ENCODE data around the gene SH3TC1. TPM values are rescaled to one million over a fixed set of nuclear protein-coding genes. Genes with fewer than 3 reads are reported as not detected.

SH3TC1 gene
- total and polyA plus RNA-seq, 5 experiments from 2014 or later: 3.7 to 17.4 (median 6.5) TPM

- POLR2A ChIA-PET: interaction anchor here (0.8 to 2.3 kb wide), 6 partner anchors 26 to 40 kb away, joined by 3 to 12 read pairs (median 4); partner anchors contain the start of gene ABLIM2
- Mint-ChIP-seq H3K27ac (peak overlapping the region; percentile 68 to 97 (median 90)), H3K9me3 (no peaks in the 10 kb centered on the region), H3K27me3 (no peaks in the 10 kb centered on the region), H3K4me3 (peak overlapping the region; percentile 84 to 97 (median 94)), H3K4me1 (peaks cover 27 to 61% (median 52%) of the 10 kb centered on the region in 4 donors), H3K36me3 (no peaks in the 10 kb centered on the region)
- DNase-seq (no peak), ATAC-seq (no peak)
Observed at GRCh38 chr4:8198206-8198905, 734 bp upstream of the SH3TC1 start.

DNA sequence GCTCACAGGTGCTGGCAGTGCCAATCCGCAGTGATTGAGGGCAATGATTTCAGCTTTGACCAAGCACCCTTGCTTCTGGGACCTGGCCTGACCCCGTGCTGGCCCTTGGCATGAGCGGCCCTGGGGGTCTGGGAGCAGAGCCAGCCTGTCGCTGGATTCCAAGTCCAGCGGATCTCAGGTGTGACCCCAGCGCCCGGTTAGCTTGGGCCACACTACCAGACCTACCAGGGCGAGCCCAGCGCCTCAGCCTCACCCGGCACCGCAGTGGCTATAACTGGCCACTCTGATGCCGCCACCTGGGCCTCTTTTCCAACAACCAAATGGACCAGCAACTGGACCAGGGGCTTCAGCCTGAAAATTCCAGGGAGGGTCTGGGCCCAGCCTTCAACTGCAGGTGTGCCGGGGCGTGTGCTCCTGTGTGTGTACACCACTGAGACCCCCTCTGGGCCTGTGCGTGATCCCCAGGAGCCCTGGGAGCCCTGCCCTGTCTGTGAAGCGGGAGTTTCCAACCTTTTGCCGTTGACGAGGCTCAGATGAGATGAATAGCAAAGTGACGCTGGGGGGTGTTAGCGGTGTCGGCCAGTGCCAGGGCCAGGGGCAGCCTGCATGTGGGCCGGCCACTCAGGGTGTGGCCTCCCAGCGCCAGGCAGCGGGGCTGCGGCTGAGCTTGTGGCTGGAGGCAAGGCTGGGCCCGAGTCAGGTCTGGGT is 658 bp downstream of the SH3TC1 start:
- Mint-ChIP-seq H3K4me3 (peak overlapping the region; percentile 84 to 97 (median 94)), H3K9me3 (no peaks in the 10 kb centered on the region), H3K27me3 (no peaks in the 10 kb centered on the region), H3K36me3 (no peaks in the 10 kb centered on the region), H3K4me1 (peaks cover 25 to 60% (median 59%) of the 10 kb centered on the region in 4 donors), H3K27ac (peak overlapping the region; percentile 77 to 97 (median 94))
- POLR2A ChIA-PET: interaction anchor here (0.6 to 2.3 kb wide), 7 partner anchors 23 to 1516 kb away, joined by 3 to 12 read pairs (median 3); partner anchors contain the start of gene ABLIM2
- ATAC-seq (peak; percentile 10 to 52), DNase-seq (no peak)

DNA sequence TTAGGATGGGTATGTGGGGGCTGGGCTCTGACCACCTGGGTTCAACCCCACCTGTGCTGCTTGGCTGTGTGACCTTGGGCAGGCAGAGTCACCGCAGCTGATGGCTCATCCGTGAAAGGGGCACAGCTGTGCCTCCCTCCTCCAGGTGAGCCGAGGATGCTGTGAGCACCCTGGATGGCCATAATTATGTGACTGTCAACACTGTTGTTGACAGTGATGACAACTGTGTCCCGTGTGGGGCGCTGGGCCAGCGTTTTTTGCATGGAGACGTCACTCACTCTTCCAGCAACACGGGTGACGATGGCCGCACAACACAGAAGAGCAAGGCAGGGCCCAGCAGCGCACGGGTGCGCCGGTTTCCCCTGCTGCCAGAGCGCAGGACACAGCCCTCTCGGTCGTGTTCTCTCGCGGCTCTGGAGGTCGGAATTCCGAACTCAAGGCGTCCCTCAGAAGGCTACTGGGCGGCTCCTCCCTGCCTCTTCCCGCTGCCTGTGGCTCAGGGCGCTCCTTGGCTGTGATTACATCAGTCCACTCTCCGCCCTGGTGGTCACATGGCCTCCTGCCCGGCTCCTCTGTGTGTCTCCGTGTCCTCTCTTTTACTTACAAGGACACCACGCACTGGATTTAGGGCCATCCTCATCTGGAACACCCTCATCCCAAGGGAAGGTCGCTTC is 1.3 kb downstream of the SH3TC1 start:
- ATAC-seq (peak in 1 of 2 donors; percentile 60), DNase-seq (peak in 4 of 10 donors; percentile 25 to 50 (median 40))
- no peaks in the 10 kb centered on the region for H3K27me3 Mint-ChIP-seq
- peaks cover 25 to 64% (median 60%) of the 10 kb centered on the region in 4 donors for H3K4me1 Mint-ChIP-seq
- H3K27ac Mint-ChIP-seq: peak overlapping the region; percentile 66 to 97 (median 91)
- H3K36me3 Mint-ChIP-seq: no peaks in the 10 kb centered on the region
- H3K4me3 Mint-ChIP-seq: peak overlapping the region; percentile 84 to 97 (median 94)
- H3K9me3 Mint-ChIP-seq: no peaks in the 10 kb centered on the region
- POLR2A ChIA-PET: interaction anchor here (0.6 to 2.3 kb wide), 3 partner anchors 27 to 1516 kb away, joined by 3 to 12 read pairs (median 3); partner anchors contain the start of gene ABLIM2

GRCh38 chr4:8201321-8201781 is 2.3 kb downstream of the SH3TC1 start:
- ATAC-seq (peak; percentile 52 to 65), DNase-seq (peak in 6 of 10 donors; percentile 20 to 47 (median 34))
- H3K4me1 Mint-ChIP-seq: peaks cover 27 to 71% (median 65%) of the 10 kb centered on the region in 4 donors
- H3K4me3 Mint-ChIP-seq: peak overlapping the region; percentile 48 to 97 (median 94)
- H3K27ac Mint-ChIP-seq: peak overlapping the region; percentile 63 to 97 (median 90)
- no peaks in the 10 kb centered on the region for H3K27me3 Mint-ChIP-seq
- POLR2A ChIA-PET: interaction anchor here (0.9 to 1.2 kb wide), 2 partner anchors 26 to 43 kb away, joined by 3 to 5 read pairs; partner anchors contain the start of gene ABLIM2
- peaks cover 0 to 3% (median 0%) of the 10 kb centered on the region in 3 donors for H3K36me3 Mint-ChIP-seq
- no peaks in the 10 kb centered on the region for H3K9me3 Mint-ChIP-seq

- POLR2A ChIA-PET: interaction anchor here (1.2 kb wide), 1 partner anchor 44 kb away, joined by 5 read pairs; the partner anchor contains the start of gene ABLIM2
- Mint-ChIP-seq H3K27ac (peak overlapping the region in 6 of 10 donors; percentile 12 to 91 (median 81)), H3K4me3 (peak overlapping the region in 8 of 10 donors; percentile 12 to 96 (median 94)), H3K27me3 (no peaks in the 10 kb centered on the region), H3K4me1 (peaks cover 27 to 78% (median 67%) of the 10 kb centered on the region in 4 donors), H3K9me3 (no peaks in the 10 kb centered on the region), H3K36me3 (peaks cover 0 to 10% (median 0%) of the 10 kb centered on the region in 3 donors)
- no peak for ATAC-seq
- no peak for DNase-seq
Observed at GRCh38 chr4:8202108-8203051, 3.3 kb downstream of the SH3TC1 start.

DNA sequence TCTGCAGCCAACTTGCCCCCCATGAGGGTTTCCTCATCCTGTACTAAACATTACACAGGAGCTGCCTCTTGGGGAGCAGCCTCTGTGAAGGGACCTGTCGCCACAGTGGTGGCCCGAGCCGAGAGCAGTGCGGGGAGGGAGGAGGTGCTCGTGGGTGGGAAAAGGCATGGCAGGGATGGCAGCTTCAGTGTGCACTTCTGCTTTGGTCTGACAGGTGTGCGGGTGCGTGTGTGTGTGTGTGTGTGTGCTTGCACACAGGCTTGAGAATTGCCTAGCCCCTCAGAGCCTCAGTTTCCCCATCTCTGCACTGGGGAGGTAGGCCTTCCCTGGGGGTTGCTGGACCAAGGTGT is 3.9 kb downstream of the SH3TC1 start:
- POLR2A ChIA-PET: no interaction called here
- peaks cover 0 to 12% (median 0%) of the 10 kb centered on the region in 3 donors for H3K36me3 Mint-ChIP-seq
- peaks cover 27 to 74% (median 66%) of the 10 kb centered on the region in 4 donors for H3K4me1 Mint-ChIP-seq
- H3K27me3 Mint-ChIP-seq: no peaks in the 10 kb centered on the region
- H3K4me3 Mint-ChIP-seq: peak overlapping the region in 3 of 10 donors; percentile 11 to 53 (median 39)
- peak overlapping the region in 2 of 10 donors; percentile 27 to 44 for H3K27ac Mint-ChIP-seq
- no peak for ATAC-seq
- no peak for DNase-seq
- H3K9me3 Mint-ChIP-seq: no peaks in the 10 kb centered on the region

DNA sequence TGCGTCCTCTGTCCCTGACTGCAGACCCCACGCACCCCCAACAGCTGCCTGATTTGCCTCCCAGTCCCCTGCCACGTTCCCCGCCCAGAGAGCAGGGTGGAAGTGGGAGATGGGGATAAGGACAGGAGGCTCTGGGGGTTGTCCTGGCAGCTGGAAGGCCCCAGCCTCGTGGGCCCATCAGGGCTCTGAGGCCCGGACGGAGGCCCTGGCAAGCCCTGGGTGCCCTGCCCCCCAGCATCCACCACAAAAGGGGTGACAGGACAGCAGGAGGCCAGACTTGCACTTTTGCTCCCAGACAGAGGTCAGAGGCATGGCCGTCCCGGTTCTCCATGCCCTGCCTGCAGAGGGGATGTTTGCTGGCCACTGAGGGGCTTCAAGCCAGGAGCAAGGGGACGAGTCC is 4.7 kb downstream of the SH3TC1 start:
- H3K9me3 Mint-ChIP-seq: no peaks in the 10 kb centered on the region
- ATAC-seq: no peak
- H3K27ac Mint-ChIP-seq: peak overlapping the region in 2 of 10 donors; percentile 27 to 72
- H3K36me3 Mint-ChIP-seq: peaks cover 0 to 16% (median 1%) of the 10 kb centered on the region in 3 donors
- peaks cover 20 to 66% (median 58%) of the 10 kb centered on the region in 4 donors for H3K4me1 Mint-ChIP-seq
- no peaks in the 10 kb centered on the region for H3K27me3 Mint-ChIP-seq
- POLR2A ChIA-PET: no interaction called here
- no peak for DNase-seq
- H3K4me3 Mint-ChIP-seq: peak overlapping the region in 1 of 10 donors; percentile 18

DNA sequence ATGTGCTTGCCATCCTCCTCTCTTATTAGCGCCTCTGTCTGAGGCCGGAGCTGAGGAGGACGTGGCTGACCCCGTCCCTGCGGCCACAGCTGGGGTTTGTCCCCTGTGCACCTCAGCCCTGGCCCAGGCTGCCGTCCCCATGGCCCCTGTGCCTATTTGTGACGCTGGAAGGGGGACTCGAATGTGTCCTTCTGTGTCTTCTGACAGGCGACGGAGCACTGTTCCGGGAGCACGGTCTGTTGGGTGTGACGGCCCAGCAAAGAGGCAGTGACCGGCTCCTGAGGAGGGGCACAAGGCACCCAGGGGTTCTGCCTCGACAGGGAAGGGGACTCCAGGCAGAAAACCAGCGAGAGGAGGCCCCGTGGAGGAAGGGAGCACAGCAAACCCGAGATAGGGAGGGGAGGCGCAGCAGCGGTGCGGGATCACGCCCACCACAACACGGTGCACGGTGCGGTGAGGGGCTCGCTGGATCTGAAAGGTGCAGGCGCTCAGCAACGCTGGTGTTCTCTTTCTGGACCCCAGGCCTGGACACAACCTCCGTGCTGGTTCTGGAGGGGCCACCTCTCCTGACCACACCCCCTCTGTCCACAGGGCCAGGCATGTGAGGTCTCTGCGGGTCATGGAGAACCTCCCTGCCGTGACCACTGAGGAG is 5.6 kb downstream of the SH3TC1 start:
- ATAC-seq (no peak), DNase-seq (no peak)
- Mint-ChIP-seq H3K4me1 (peaks cover 18 to 64% (median 51%) of the 10 kb centered on the region in 4 donors), H3K27ac (no peak overlapping the region), H3K9me3 (no peaks in the 10 kb centered on the region), H3K4me3 (peak overlapping the region in 1 of 10 donors; percentile 14), H3K27me3 (no peaks in the 10 kb centered on the region), H3K36me3 (peaks cover 0 to 16% (median 7%) of the 10 kb centered on the region in 3 donors)
- POLR2A ChIA-PET: no interaction called here

- Mint-ChIP-seq H3K4me1 (peaks cover 18 to 59% (median 48%) of the 10 kb centered on the region in 4 donors), H3K27me3 (no peaks in the 10 kb centered on the region), H3K36me3 (peaks cover 0 to 16% (median 7%) of the 10 kb centered on the region in 3 donors), H3K27ac (peak overlapping the region in 2 of 10 donors; percentile 49 to 70), H3K4me3 (no peak overlapping the region), H3K9me3 (no peaks in the 10 kb centered on the region)
- ATAC-seq (no peak), DNase-seq (no peak)
- POLR2A ChIA-PET: no interaction called here
Observed at GRCh38 chr4:8205241-8205707, 6.2 kb downstream of the SH3TC1 start.

GRCh38 chr4:8205749-8206611 is 6.9 kb downstream of the SH3TC1 start:
- no peaks in the 10 kb centered on the region for H3K27me3 Mint-ChIP-seq
- no peaks in the 10 kb centered on the region for H3K9me3 Mint-ChIP-seq
- DNase-seq (no peak), ATAC-seq (peak; percentile 17 to 20)
- POLR2A ChIA-PET: interaction anchor here (0.7 kb wide), 1 partner anchor 48 kb away, joined by 4 read pairs; no protein-coding TSS in a partner anchor
- H3K36me3 Mint-ChIP-seq: peaks cover 0 to 16% (median 7%) of the 10 kb centered on the region in 3 donors
- peak overlapping the region in 5 of 10 donors; percentile 43 to 80 (median 53) for H3K27ac Mint-ChIP-seq
- peak overlapping the region in 3 of 10 donors; percentile 11 to 39 (median 37) for H3K4me3 Mint-ChIP-seq
- peaks cover 18 to 52% (median 40%) of the 10 kb centered on the region in 4 donors for H3K4me1 Mint-ChIP-seq

Data from naive thymus-derived CD8-positive, alpha-beta T cell (primary cell).